HepG2 (cell line): ENCODE measurements around the gene SLC35B1. TPM values are rescaled to one million over a fixed set of nuclear protein-coding genes. Genes with fewer than 3 reads are reported as not detected.

Experiments
- FOXK1 ChIP-seq: sonication (generic); formaldehyde crosslinking; IDR thresholded peaks from 2 replicates; pipeline ENCODE4 v1.4.0; 2020; ENCODE audit warnings: low read depth, missing genetic modification reagents, borderline replicate concordance
- HOXA5 ChIP-seq: sonication (generic); formaldehyde crosslinking; IDR thresholded peaks from 2 replicates; pipeline ENCODE4 v1.4.0; 2020; ENCODE audit warnings: missing genetic modification reagents
- IKZF1 ChIP-seq: fragments of 450-650 bp; IDR thresholded peaks from 2 replicates; pipeline ENCODE4 v1.7.1; 2016
- JUN ChIP-seq: sonication (generic); formaldehyde crosslinking; IDR thresholded peaks from 2 replicates; pipeline ENCODE4 v1.4.0; 2020; ENCODE audit warnings: mild to moderate bottlenecking, missing genetic modification reagents
- KAT2B ChIP-seq: fragments of 150-350 bp; IDR thresholded peaks from 2 replicates; pipeline ENCODE4 v1.6.1; 2014; ENCODE audit warnings: low read depth, low read length, borderline replicate concordance
- MYNN ChIP-seq: sonication (generic); formaldehyde crosslinking; IDR thresholded peaks from 2 replicates; pipeline ENCODE4 v1.4.0; 2020; ENCODE audit warnings: mild to moderate bottlenecking, low read depth, missing genetic modification reagents
- NFE2 ChIP-seq: sonication (generic); formaldehyde crosslinking; IDR thresholded peaks from 2 replicates; pipeline ENCODE4 v1.4.0; 2020; ENCODE audit warnings: missing genetic modification reagents
- NFYC ChIP-seq: IDR thresholded peaks from 2 replicates; pipeline ENCODE4 v1.6.1; 2016; ENCODE audit warnings: missing genetic modification reagents, missing compliant biosample characterization
- PAX8 ChIP-seq: sonication (generic); formaldehyde crosslinking; IDR thresholded peaks from 2 replicates; pipeline ENCODE4 v1.8.0; 2022; ENCODE audit warnings: mild to moderate bottlenecking, missing genetic modification reagents, borderline replicate concordance
- PPARG ChIP-seq: conservative IDR thresholded peaks from 2 replicates; pipeline ENCODE4 v1.6.1; 2016; ENCODE audit warnings: missing biosample characterization, missing genetic modification reagents
- RARA ChIP-seq: IDR thresholded peaks from 2 replicates; pipeline ENCODE4 v1.6.1; 2016; ENCODE audit warnings: missing genetic modification reagents, missing compliant biosample characterization
- REPIN1 ChIP-seq: sonication (generic); formaldehyde crosslinking; IDR thresholded peaks from 2 replicates; pipeline ENCODE4 v1.8.0; 2022; ENCODE audit warnings: missing genetic modification reagents, low read depth, mild to moderate bottlenecking, borderline replicate concordance
- RORA ChIP-seq: sonication (generic); formaldehyde crosslinking; IDR thresholded peaks from 2 replicates; pipeline ENCODE4 v1.5.0; 2020; ENCODE audit warnings: mild to moderate bottlenecking, missing genetic modification reagents, moderate library complexity
- RXRB ChIP-seq: IDR thresholded peaks from 2 replicates; pipeline ENCODE4 v1.6.1; 2016; ENCODE audit warnings: borderline replicate concordance, missing genetic modification reagents, missing compliant biosample characterization
- SP1 ChIP-seq, 2 experiments: fragments of 450-650 bp in 1 of 2; sonication (generic) in 1 of 2; formaldehyde crosslinking in 1 of 2; IDR thresholded peaks; 2 replicates each; pipeline versions ENCODE4 v1.4.0 to v1.6.1; 2016 to 2020; ENCODE audit warnings: missing genetic modification reagents in 1 of 2
- TBX3 ChIP-seq: fragments of 450-650 bp; IDR thresholded peaks from 2 replicates; pipeline ENCODE4 v1.6.1; 2017; ENCODE audit warnings: antibody characterized with exemption, mild to moderate bottlenecking, inconsistent platforms, borderline replicate concordance
- ZKSCAN1 ChIP-seq: fragments of 150-350 bp; IDR thresholded peaks from 2 replicates; pipeline ENCODE4 v1.6.1; 2014; ENCODE audit warnings: low read length
- ZNF3 ChIP-seq: IDR thresholded peaks from 2 replicates; pipeline ENCODE4 v1.7.0; 2017; ENCODE audit warnings: inconsistent platforms
- ZNF382 ChIP-seq: sonication (generic); formaldehyde crosslinking; IDR thresholded peaks from 2 replicates; pipeline ENCODE4 v1.5.0; 2020; ENCODE audit warnings: missing genetic modification reagents, mild to moderate bottlenecking, borderline replicate concordance
- ZNF496 ChIP-seq: sonication (generic); formaldehyde crosslinking; IDR thresholded peaks from 2 replicates; pipeline ENCODE4 v1.8.1; 2023; ENCODE audit warnings: mild to moderate bottlenecking, moderate library complexity, missing genetic modification reagents; ENCODE audit not compliant: insufficient replicate concordance
- ZNF616 ChIP-seq: sonication (generic); formaldehyde crosslinking; IDR thresholded peaks from 2 replicates; pipeline ENCODE4 v1.5.0; 2020; ENCODE audit warnings: low read depth, mild to moderate bottlenecking, missing genetic modification reagents
- ZNF720 ChIP-seq: sonication (generic); formaldehyde crosslinking; IDR thresholded peaks from 2 replicates; pipeline ENCODE4 v1.4.0; 2020; ENCODE audit warnings: missing genetic modification reagents
- ZNF792 ChIP-seq: IDR thresholded peaks from 2 replicates; pipeline ENCODE4 v1.6.1; 2016
- ZNF816 ChIP-seq: sonication (generic); formaldehyde crosslinking; IDR thresholded peaks from 2 replicates; pipeline ENCODE4 v1.8.0; 2022; ENCODE audit warnings: missing genetic modification reagents, mild to moderate bottlenecking, borderline replicate concordance
- polyA plus RNA-seq, 8 experiments: library from polyadenylated mRNA; depleted of rRNA in 3 of 8; stranded (reverse) in 7 of 8; unstranded in 1 of 8; fragments of >200 nt; fragmentation: Illumina TruSeq in 4 of 8; extraction: Trizol in 4 of 8; gene quantifications; 2 replicates each; pipeline versions ENCODE4 v1.2.1 to v1.2.3, GENCODE V29; 2011 to 2016; ENCODE audit warnings: low read depth in 4 of 8, missing spikeins in 1 of 8, mixed read lengths in 1 of 8; ENCODE audit not compliant: insufficient read depth in 1 of 8
- total RNA-seq, 5 experiments: library from RNA; depleted of rRNA; stranded (reverse); fragments of >200 nt; fragmentation: Illumina TruSeq; extraction: Trizol; gene quantifications; 2 replicates each; pipeline ENCODE4 v1.2.3, GENCODE V29; 2016; ENCODE audit warnings: low read depth in 1 of 5
- TF ChIP-seq, protein P1 (sequence below), 2 experiments: fragments of 450-650 bp in 1 of 2; sonication (generic) in 1 of 2; formaldehyde crosslinking; IDR thresholded peaks; 2 replicates each; pipeline versions ENCODE4 v1.5.0 to v1.8.0; 2020 to 2022; ENCODE audit warnings: mild to moderate bottlenecking in 1 of 2, missing genetic modification reagents in 1 of 2
- TF ChIP-seq, protein P2 (sequence below): sonication (generic); formaldehyde crosslinking; IDR thresholded peaks from 2 replicates; pipeline ENCODE4 v1.9.0; 2021; ENCODE audit warnings: missing genetic modification reagents, borderline replicate concordance
- TF ChIP-seq, protein P3 (sequence below): sonication (generic); formaldehyde crosslinking; IDR thresholded peaks from 2 replicates; pipeline ENCODE4 v1.4.0; 2020; ENCODE audit warnings: mild to moderate bottlenecking, missing genetic modification reagents

Gene SLC35B1
- total and polyA plus RNA-seq, 2 of the 13 experiments (the other 11 are each of a cell fraction or from before 2014, with no cell fraction given): 99.6 to 113 TPM

- TF ChIP-seq MYNN (CRISPR knock-in tag) (no peak), ZNF616 (no peak), ZNF382 (CRISPR knock-in tag) (no peak), KAT2B (no peak), NFE2 (no peak), PAX8 (CRISPR knock-in tag) (no peak), ZNF720 (no peak), RORA (no peak), PPARG (CRISPR knock-in tag) (peak; percentile 89), FOXK1 (CRISPR knock-in tag) (peak; percentile 30; the same call in 1 of the 2 replicates), ZKSCAN1 (no peak; the same call in 1 of the 2 replicates), ZNF816 (CRISPR knock-in tag) (no peak), RXRB (CRISPR knock-in tag) (peak; percentile 71; the same call in 1 of the 2 replicates), TBX3 (no peak), ZNF3 (CRISPR knock-in tag) (no peak), ZNF496 (CRISPR knock-in tag) (no peak), HOXA5 (CRISPR knock-in tag) (no peak), REPIN1 (peak; percentile 56; the same call in 1 of the 2 replicates), IKZF1 (no peak), NFYC (CRISPR knock-in tag) (no peak), SP1 (IDR thresholded peaks at IDR 0.05) (no peak), SP1 (CRISPR knock-in tag; IDR thresholded peaks at IDR 0.05) (0 out of 2 replicates have a peak, but pooled peaks have one; percentile 37), JUN (CRISPR knock-in tag) (no peak), RARA (no peak), ZNF792 (no peak)
- TF ChIP-seq, protein P1, sequence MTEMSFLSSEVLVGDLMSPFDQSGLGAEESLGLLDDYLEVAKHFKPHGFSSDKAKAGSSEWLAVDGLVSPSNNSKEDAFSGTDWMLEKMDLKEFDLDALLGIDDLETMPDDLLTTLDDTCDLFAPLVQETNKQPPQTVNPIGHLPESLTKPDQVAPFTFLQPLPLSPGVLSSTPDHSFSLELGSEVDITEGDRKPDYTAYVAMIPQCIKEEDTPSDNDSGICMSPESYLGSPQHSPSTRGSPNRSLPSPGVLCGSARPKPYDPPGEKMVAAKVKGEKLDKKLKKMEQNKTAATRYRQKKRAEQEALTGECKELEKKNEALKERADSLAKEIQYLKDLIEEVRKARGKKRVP (CRISPR knock-in tag; IDR thresholded peaks at IDR 0.05): no peak
- TF ChIP-seq, protein P2, sequence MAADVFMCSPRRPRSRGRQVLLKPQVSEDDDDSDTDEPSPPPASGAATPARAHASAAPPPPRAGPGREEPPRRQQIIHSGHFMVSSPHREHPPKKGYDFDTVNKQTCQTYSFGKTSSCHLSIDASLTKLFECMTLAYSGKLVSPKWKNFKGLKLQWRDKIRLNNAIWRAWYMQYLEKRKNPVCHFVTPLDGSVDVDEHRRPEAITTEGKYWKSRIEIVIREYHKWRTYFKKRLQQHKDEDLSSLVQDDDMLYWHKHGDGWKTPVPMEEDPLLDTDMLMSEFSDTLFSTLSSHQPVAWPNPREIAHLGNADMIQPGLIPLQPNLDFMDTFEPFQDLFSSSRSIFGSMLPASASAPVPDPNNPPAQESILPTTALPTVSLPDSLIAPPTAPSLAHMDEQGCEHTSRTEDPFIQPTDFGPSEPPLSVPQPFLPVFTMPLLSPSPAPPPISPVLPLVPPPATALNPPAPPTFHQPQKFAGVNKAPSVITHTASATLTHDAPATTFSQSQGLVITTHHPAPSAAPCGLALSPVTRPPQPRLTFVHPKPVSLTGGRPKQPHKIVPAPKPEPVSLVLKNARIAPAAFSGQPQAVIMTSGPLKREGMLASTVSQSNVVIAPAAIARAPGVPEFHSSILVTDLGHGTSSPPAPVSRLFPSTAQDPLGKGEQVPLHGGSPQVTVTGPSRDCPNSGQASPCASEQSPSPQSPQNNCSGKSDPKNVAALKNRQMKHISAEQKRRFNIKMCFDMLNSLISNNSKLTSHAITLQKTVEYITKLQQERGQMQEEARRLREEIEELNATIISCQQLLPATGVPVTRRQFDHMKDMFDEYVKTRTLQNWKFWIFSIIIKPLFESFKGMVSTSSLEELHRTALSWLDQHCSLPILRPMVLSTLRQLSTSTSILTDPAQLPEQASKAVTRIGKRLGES (CRISPR knock-in tag): no peak
- TF ChIP-seq, protein P3, sequence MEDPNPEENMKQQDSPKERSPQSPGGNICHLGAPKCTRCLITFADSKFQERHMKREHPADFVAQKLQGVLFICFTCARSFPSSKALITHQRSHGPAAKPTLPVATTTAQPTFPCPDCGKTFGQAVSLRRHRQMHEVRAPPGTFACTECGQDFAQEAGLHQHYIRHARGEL (CRISPR knock-in tag): no peak
These were observed 4.0 kb downstream of the SLC35B1 start (continued) for GRCh38 chr17:49703557-49704277.
